Measurements from ENCODE around the gene FKRP.
A peak's percentile ranks its signal among the peaks of the same experiment; 100 is the strongest.
"Not testable (repeated sequence)": the region's sequence is repeated elsewhere in the genome, so short reads cannot be mapped to it uniquely, and the experiment has no call there.

Gene FKRP

DNA sequence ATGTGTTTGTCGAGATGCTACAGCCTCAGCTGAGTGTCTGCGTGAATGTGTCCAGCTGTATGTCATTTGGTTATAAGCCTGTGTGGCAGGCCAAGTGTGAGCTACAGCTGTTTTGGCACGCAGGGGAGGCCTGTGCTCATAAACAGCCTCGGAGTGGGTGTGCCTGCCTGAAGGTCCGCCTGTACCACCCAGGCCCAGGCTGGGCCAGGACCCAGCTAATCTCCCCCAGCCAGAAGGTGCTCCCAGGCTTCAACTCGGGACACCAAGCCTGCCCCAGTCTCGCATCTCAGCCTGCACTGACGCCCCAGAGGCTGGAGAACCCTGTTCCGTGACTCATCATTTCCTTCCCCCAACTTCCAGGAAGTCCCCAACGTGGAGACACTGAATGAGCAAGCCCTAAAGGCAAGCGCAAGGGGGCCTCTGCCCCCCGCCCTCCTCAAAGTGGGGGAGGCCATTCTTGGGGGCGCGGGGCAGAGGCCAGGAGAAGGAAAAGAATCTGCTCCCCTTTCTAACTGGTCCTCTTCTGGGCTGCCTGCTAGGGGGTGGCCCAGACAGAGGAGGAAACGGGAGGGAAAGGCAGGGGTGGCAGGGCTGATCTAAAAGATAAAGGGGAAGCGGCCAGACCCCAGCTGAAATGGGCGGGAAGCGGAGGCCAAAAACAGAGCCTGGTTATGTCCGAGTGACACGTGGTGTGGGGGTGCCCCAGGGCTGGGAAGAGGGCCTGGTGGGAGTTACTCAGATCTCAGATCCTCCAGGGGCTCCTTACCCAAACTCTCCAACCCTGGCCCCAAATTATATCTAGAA lies 40.6 kb downstream of the FKRP start:
- peak; percentile 74 for DNase-seq

DNA sequence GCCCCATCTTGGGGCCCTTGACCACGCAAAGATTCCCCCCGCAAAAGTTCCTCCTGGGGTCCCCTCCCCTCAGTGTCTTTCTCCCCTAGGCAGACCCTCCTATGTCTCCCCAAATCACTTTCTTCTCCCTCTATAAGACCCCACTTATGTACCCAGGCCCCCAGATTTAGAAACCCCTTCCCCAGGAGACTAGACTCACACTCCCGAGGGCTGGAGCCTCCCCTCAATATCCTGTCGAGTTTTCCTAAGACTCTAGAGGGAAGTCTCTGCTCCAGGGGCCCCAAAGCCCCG lies 41.1 kb downstream of the FKRP start:
- no peak for DNase-seq

DNA sequence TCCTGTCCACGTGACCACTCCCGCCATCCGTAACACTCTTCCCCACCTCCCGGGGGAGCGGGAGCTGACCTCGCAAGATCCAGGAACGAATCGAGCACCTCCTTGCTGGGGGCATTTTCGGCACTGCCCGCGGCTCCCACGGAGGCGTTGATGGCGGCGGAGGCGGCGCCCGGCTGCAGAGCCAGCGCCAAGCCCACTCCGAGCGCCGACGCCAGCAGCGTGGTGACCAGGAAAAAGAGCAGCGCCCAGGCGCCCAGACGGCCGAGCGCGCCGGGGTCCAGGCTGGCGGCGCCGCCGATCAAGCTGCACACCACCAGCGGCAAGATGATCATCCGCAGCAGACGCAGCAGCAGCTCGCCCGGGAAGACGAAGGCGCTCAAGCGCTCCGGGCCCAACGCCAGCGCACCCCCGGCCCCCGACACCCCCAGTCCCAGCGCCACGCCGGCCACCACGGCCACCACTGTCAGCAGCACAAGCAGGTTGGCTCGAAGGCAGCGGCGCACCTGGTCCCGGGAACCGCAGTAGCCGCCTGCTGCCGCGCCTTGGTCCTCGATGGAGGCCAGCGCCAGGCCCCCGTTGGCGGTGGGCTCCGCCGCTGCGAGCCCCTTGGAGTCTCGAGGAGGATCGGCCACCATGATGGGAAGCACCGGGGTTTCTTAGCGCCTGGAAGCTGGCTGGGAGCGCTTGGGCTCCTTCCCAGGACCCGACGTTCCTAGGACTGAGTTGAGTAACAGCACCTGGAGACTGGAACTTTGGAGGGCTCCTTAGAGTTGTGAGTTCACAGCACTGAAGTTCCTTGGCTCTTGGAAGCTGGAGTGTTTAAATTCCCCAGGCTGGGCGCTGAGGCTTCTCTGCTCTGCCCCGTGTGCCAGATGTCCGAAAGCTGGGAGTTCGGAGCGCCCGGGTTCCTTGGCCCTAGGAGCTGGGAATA lies 41.7 kb downstream of the FKRP start:
- DNase-seq = peak; percentile 24

DNA sequence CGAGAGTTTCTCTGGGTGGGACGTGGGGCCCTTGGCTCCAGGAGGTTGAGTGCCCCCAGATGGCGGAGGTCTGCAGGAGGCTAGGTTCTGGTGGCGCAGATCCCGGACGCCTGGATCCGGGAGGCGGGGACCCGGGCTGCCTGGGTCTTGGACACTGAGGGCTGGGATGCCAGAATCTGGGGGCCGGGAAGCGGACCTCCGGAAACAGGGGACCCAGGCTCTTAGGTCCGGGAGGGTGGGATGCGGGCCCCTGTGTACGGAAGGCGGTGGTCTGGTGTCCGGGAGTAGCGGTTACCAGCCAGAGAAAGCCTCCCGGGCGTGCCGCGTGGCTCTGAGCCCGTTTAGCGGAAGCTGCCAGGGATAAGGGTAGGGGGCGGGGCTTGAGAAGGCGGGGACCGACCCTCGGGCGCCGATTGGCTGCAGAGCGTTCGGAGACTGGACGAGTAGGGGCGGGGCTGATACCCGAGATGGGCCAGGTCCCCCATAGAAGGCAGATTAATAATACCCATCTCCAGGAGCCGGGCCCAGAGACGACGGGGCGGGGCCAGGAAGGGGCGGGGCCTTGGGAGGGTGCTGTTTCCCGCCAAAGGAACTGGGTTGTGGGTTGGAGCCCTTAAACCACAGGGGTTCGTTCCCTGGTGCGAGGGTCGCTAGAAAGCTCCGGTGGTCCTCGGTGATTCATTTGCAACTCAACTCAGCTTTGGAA lies 42.6 kb downstream of the FKRP start, which contains the start of gene SLC1A5:
Gene SLC1A5 (minus strand): TSS at position 333 of the 706 bp plus-strand sequence. CDS start 629 bp downstream, outside the sequence.
- DNase-seq = peak; percentile 96

DNA sequence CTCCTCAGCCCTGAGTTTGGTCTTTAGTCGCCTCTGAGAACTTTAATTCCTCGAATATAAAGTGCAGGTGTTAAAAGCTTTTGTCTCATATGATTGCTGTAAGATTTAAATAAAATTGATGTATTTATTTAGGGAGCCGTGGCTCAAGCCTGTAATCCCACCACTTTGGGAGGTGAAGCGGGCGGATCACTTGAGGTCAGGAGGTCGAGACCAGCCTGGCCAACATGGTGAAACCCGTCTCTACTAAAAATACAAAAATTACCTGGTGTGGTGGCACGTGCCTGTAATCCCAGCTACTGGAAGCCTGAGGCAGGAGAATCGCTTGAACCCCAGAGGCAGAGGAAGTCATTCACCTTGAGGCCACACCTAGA lies 43.1 kb downstream of the FKRP start:
- no peak for DNase-seq

DNA sequence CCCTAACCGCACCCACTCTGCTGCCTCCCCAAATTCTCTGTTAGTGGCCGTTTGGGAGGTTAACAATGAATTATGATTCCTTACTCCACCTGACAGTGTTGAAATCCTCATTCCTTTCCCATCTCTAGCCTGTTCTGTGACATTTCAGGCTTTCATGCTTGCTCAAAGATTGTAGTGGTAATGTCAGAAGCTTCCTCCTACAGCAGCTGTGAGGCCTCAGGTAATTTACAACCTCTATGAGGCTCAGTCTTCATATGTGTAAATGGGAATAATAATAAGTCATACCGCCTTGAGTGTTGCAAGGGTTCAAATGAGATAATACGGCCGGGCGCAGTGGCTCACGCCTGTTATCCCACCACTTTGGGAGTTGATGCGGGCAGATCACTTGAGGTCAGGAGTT lies 43.5 kb downstream of the FKRP start:
- DNase-seq = no peak

DNA sequence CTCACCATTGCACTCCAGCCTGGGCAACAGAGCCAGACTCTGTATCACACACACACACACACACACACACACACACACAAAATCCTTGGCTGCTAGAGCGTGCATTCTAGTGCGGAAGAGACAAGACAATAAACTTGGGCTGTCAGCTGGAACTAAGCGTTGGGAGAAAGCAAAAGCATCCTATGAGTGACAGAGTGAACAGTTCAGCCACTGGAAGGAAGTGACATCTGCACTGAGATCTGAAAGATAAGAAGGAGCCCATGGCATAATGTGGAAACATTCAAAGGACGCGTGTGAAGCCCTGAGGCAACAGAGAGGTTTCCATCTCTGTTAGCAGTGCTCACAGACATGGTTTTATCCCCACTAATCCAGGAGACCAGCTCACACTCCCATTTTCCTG lies 46.1 kb downstream of the FKRP start:
- DNase-seq = no peak

DNA sequence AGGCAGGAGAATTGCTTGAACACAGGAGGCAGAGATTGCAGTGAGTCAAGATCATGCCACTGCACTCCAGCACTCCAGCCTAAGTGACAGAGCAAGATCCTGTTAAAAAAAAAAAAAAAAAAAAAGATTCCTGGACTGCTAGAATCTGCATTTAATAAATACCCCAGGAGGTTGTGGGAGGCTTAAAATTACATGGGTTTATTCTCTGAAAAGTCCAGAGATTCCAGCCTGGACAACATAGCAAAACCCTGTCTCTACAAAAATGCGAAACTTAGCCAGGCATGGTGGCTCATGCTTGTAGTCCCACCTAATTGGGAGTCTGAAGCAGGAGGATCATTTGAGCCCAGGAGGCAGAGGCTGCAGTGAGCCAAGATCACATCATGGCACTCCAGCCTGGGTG lies 52.0 kb downstream of the FKRP start:
- no peak for DNase-seq

DNA sequence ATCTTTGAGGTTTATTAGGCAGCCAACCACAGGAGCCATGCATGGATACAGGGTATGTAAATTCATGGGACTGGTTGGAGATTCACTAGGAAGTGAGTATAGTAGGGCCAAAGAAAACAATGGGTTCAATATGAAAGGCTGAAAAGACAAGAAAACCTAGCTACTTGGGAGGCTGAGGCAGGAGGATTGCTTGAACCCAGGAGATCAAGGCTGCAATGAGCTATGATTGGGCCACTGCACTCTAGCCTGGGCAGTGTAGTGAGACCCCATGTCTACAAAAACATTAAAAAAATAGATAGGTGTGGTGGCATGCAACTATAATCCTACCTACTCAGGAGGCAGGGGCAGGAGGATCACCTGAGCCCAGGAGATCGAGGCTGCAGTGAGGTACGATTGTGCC lies 52.9 kb downstream of the FKRP start:
- no peak for DNase-seq

DNA sequence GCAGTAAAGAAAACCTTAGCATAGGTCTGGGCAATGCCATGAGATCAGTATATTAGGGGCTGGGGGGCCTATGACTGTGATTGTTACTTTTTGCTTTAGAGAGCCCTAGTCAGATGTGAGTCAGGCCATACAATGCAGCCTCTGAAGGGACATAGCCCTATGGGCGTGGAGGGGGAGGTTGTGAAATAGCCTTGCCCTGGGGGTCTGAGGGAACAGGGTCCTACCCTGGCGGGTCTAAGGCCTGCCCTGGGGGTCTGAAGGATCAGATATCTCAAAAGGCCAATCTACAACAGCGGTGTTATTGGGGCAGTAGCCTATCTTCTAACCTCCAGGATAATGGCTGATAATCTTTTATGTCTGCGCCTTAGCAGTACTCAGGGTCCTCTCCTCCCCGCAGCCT lies 56.3 kb downstream of the FKRP start:
- no peak for DNase-seq

DNA sequence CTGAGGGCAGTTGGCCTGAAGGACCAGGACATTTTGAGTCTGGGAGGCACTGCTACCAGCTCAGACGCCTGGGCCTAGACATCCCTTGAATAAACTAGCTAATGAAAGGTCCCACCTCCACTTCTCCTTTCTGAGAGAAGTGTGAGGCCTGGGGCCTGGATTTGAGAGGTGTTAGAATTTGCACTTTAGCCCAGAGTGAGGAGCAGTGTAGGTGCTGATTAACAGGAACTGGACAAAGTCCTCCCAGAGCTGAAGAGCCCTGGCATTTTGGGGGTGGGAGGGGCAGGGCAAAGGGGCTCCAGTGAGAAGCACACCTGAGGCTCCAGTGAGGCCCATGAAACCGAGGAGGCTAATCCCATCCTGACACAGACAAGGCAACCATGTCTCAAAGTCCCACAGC lies 57.7 kb downstream of the FKRP start:
- DNase-seq = no peak

DNA sequence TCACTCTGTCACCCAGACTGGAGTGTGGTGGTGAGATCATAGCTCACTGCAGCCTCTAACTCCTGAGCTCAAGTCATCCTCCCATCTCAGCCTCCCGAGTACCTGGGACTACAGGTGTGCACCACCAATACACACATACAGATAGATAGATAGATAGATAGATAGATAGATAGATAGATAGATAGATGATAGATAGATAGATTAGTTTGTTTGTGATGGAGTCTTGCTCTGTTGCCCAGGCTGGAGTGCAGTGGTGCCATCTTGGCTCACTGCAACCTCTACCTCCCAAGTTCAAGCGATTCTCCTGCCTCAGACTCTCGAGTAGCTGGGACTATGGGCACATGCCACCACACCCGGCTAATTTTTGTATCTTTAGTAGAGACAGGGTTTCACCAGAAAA lies 58.6 kb downstream of the FKRP start:
- not testable (repeated sequence) for DNase-seq

DNA sequence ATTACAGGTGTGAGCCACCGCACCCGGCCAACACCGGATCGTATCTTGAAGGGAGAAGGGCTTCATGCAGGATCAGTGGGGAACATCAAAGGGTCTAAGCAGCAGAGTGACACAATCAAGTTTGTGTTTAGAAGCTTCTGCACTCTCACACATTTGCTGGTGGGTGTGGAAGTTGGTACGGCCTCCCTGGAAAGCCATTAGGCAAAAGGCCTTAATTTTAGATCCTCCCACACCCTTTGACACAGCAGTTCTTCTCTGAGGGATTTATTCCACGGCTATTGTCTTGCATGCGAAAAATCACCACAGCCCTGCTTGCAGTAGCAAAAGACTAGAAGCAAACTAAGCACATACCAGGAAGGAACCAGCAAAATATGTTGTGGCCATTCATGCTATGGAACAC lies 60.8 kb downstream of the FKRP start:
- no peak for DNase-seq

All from activated CD4-positive, alpha-beta T cell treated with anti-CD3 and anti-CD28 coated beads, Interleukin-2, amount 50 U/mL, for 1 hour (primary cell).